ENCODE measurements around the gene ANKRD33.

ANKRD33 gene

DNA sequence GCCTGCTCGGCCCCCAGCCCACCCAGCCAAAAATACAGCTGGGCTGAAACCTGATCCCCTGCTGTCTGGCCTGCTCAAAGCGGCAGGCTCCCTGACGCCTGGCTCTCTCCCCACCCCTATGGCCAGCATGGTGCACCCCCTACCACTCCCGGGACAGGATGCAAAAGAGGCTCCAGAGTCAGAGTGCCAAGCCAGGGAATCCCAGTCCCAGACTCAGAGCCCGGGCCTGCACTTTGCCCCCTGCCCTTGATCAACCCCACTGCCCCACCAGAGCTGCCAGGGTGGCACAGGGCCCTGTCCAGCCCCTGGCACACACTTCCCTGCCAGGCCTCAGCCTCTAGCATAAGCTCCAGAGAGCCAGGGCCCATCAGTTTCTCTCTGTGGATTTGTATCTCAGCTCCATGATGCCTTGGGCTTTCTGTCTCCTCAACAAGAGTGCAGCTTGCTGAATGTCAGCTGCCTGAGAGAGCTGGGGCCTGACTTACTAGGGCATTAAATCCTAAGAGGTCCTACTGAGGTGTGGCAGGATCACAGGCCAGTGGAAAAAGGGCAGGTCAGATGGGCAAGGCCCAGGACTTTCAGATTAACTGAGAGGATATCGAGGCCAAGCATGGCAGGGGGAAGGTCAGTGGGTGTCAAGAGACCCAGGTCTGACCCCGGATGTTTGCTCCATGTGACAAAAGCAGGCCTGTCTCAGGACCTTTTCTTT is 33.3 kb downstream of the ANKRD33 start:
- no peak for DNase-seq

DNA sequence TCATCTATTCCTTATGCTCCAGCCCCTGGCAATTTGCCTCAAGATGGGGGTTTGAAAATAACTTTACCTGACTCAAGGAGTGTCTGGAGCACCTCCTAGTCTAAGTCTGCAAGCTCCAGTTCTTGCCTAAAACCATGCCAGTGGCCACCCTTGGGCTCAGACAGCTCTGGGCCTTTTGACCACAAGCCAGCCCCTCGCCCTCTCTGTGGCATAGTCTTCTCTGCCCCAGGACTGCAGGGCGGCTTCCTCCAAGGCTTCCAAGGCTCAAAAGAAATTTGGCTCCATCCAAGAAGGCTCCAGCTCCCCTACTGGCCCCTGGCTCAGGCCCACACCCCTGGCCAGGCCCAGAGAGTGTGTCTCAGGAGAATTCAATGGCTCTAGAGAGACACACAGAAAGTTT is 34.2 kb downstream of the ANKRD33 start:
- DNase-seq: no peak

DNA sequence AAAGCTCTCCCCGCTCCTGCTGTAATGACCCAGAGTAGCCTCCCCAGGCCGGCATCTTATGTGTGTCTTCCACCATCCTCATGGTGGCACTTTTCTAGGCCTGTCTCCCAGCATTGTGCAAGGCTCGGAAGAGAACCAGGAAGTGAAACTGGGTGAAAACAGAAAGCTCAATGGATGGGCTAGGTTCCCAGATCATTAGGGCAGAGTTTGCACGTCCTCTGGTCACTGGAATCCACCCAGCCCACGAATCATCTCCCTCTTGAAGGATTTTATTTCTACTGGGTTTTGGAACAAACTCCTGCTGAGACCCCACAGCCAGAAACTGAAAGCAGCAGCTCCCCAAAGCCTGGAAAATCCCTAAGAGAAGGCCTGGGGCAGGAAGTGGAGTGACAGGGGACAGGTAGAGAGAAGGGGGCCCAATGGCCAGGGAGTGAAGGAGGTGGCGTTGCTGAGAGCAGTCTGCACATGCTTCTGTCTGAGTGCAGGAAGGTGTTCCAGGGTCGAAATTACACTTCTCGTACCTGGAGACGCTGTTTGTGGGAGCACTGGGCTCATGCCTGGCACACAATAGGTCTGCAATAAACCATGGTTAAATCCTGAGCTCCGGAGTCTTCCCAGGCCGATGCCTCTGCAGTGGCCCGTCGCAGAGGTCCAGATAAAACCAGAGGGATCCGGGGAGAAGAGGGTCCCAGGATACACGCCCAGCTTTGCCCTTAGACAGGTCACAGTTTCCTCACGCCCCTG is 35.0 kb downstream of the ANKRD33 start:
- peak; percentile 15 for DNase-seq

DNA sequence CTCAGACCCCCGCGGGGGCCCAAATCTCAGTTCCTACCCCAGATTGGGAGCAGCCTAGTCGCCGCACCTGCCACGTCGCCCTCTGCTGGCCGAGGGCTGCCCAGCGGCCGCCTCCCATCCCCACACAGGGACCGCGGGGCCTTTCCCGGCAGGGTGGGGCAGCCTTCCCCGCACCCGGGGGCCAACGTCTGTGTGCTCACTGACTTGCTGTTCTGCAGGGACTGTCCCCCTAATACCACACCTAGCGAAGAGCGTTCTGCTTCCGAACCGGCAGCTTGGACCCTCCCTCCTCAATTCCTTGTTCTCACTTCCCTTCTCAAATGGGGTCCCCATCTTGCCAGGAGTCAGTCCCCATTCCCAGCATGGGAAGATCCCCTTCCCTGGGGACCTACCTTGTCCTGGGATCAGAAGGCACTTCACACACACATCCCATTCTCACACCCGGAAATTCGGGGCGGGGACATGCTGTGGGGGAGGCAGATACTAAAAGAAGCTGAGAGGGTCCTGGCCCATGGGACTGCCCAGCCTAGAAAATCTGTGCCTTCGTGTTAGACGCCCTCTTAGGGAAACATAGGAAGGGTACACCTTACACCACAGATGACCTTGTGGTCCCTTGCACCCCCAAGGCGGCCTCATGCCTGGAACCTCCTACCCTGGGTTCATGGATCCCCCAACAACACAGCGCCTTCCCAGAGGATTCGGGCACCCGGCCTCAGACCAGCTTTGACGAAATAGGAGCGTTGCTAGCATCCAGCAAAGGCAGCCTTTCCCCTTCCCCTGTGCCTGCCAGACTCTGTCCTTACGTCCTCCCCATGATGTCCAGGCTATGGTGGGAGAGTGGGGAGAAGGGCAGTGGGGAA is 35.8 kb downstream of the ANKRD33 start:
- DNase-seq: peak; percentile 60

DNA sequence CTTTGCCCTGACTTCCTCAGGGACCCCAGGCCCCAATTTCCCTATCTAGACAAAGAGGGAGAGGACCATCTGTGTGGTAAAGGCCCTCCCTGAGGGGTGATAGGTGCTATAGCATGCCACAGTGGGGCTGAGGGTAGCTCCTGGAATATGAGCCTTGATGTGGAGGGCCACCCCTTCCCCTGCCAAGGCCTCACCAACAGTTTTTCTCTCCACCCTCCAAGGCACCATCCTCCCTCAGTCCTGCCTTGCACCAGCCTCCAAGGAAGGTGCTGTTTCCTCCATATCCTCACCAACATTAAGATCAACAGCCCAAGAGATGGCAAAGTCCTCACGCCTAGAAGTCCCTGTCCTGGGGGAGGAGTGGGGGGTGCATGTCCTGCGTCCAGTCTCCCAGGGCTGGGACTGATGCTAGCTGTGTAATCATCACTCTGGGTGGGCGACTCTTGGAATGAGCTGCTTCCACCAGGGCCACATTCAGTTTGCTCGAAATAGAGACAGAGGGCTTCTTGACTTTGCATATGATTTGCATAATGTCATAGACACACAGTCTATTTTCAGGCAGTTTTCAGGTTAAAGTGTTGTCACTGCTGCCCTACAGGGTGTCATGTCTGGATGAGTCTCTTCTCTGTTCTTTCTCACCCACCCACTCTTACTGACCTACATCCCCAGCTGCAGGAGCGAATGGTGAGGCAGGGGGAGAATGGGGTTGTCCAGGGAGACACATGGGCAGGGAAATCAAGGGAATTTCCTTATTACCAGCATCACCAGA is 36.8 kb downstream of the ANKRD33 start:
- DNase-seq: no peak

DNA sequence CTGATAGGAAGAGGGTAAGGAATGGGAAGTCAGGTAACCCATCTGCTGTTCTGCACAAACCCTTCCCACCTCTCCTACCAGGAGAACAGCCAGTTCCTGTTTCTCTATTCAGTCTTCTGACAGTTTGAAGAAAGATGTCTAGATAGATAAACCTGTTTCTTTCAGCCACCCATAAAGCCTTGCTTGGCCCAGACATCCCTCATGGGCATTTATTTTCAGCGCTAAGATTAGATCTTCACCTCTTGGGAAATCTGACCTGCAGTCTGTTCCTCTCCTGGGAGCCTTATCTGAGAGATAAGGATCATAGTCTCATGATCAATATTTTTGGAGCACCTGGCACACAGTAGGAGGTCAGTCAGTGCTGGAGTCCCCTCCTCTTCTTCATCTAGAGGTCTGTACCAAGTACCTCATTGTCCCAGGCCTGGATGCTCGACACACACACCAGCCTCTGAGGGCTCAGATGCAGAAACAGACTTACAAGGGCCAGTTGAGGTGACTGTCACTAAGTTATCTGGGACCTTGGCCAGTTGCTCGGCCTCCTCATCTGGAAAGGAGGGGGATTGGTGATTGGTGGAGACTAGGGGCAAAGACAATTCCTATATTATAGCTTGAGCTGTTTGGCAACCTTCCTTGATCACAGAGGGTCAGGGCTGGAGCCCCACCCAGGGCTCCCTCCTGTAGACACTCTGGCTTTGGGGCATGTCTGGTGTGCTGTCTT is 37.6 kb downstream of the ANKRD33 start:
- DNase-seq: no peak

DNA sequence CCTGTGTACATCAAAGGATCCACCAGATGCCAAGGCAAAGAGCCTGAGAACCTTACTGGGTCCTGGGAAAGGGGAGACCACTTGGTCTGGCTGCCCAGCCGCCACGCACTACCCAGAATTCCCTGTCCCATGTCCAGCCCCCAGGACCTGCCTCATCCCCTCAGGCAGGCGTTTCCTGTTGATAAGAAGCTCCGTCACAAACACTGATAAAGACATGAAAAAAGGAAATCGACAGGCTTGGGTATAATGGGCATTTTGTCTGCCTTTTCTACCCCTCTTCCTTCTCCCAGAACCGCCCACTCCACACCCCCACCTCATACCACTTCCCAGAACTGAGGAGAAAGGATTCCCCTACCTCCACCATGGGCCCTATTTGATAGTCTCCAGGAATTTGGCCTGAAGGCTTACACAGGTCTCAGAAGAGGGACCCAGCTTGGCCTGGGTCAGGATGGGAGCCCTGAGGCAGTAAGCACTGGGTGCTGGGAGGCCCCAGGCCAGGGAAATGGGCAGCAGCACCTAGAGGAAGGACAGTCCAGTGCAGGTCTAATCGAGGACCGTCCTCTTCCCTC is 38.2 kb downstream of the ANKRD33 start:
- DNase-seq: no peak

DNA sequence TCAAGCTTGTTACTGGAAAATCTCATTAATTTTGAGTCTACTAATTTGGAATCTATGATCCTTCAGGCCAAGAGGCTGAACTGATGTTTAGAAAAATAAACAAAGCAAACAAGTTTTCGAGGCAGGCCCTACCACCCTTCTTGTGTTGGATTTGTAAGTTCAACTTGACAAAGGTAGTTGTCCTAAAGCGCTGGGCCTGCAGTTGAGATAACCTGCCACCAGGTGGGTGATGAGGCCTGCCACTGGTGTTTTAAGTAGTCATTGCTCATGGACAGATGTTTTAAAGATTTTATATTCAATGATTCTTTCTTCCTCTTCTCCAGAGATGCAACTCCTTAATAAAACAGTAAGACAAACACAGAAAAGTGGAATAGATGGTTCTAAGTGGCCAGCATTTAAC is 38.8 kb downstream of the ANKRD33 start:
- peak; percentile 50 for DNase-seq

DNA sequence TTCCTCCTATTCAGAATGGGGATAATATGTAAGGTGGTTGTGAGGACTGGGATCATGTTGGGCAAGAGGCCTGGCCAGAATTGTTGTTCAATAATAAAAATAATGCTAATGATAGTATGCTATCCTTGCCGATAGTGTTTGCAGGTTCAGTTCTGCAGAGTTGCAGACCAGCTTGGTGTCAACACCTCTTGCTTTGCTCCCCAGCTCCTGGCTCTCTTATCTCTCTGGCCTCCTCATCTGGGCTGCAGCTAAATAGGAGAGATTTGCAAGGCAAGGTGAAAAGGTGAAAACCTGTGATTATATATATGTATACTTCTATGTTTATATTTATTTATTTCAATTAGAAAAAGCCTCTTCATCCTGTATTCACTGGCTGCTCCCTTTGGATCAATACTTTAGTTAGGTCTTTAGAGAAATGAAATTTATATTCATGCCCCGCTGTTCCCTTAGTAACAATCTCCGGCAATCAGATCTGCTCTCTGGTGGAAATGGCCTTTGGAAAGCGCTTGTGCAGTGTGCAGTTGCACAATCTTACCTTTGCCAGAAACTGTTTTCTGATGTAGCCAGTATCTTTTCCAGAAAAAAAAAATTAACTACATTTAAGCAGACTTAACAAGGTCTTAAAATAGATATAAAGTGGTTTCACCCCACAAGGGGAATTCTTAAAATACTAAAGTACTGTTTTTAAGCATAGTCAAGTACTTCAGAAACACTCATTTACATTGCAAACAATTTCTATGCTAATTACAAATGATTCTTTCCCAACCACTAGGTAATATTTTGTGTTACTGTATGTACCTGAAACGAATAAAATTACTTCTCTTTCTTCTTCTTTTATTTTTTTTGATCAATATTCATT is 44.5 kb downstream of the ANKRD33 start:
- no peak for DNase-seq

DNA sequence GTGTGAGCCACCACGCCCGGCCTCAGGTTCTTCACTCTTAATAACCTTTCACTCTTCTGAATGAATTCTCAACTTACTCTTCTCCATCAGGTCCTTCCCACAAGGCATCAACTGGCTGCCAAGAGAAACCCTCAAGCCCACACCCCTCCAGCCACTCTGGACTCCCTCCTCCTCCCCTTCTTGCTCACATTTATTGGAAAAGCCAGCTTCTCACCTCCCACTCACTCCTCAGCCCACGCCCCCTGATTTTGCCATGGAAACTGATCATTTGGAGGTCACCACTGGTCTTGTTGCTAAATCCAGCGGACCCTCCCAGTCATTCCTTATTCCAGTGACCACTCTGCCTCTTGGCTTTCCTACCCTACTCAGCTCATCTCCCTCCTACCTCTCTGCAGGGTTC is 46.2 kb downstream of the ANKRD33 start:
- no peak for DNase-seq

DNA sequence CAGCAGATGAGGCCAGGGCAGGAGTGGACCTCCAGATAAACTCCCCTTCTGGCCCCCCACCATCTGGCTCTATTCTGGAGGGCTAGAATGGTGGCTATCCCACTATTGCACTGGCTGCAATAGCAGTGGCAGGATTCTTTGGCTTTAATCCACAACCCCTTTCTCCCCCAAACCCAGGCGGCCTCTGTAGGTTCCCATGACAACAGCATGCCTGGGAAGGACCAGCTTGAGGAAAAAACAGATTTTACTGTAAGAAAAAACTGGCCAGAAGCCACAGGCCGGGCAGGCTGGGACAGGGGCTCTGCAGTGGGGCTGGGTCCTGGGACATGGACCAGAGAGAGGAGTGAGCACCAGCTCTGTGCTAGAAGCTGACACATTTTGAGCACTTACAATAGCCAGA is 50.0 kb downstream of the ANKRD33 start:
- no peak for DNase-seq

DNA sequence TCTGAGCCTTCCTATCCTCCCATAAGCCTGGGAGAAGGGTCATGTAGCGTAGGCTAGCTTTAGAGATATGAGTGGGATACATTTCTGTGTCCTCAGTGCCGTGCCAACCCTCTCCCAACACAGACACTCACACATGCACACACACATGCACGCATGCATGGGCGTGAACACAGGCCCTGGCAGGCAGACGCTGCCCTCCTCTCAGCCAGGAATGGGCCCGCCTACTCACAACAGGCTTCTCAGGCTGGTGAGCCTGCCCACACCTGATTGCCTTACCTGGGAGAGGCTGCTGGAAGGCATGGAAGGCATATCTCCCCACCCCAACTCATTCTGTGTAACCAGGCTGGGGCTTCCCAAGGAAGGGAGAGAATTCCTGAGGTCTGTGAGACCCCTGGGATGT is 50.8 kb downstream of the ANKRD33 start:
- DNase-seq: no peak

DNA sequence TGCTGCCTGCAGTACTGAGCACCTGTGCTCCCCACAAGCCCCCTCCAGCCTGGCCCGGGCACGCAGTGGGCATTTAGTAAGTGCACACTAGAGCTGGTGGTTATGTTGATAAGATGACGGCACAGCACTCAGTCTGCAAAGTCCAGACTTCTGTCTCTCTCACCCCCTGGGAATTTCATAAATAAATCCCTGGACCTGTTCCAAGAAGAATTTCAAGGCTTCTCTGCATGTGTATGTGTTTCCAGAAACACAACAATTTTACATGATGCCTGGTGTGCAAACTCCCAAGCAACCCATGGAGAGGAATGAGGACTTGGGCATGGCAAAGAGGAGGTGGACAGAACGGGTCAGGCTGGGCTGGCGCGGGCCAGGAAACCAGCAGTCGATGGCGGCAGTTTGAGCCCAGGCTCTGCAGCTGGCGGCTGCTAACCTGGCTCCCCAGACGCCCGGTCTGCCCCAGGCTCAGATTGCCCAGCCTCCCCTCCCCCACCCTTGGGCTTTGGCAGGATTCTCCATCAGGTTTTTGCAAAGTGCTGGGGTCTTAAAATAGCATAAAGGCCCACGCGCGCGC is 53.2 kb downstream of the ANKRD33 start:
- DNase-seq: no peak

All from CD4-positive, alpha-beta T cell treated with Interleukin-21 for 1 hour (primary cell).